H1 (cell line): ENCODE measurements around the gene GNG7. TPM values are rescaled to one million over a fixed set of nuclear protein-coding genes. Genes with fewer than 3 reads are reported as not detected.

Experiments
- CTCF ChIA-PET: fragments of 300-600 bp; sonication (Branson Sonifier 250); formaldehyde crosslinking; loops from one replicate; lab custom pipeline; 2021; ENCODE audit not compliant: partially characterized antibody; lab: Charles Lee
- POLR2A ChIA-PET: fragments of 300-600 bp; sonication (Branson Sonifier 250); formaldehyde crosslinking; loops from one replicate; lab custom pipeline; 2021; ENCODE audit warnings: inconsistent platforms; ENCODE audit not compliant: partially characterized antibody; lab: Charles Lee
- DNase-seq, 2 experiments: peaks; one replicate each; pipeline versions ENCODE4 v3.0.0 to v3.0.0-alpha.2; 2010 to 2022; ENCODE audit warnings: low spot score in 2 of 2, low read depth in 1 of 2, mixed read lengths in 1 of 2
- FAIRE-seq: peaks from 2 replicates; lab custom pipeline; 2011; peaks lifted over from hg19 to GRCh38; lab: Jason Lieb, UNC
- H2AFZ ChIP-seq: 2 replicates; pipeline ENCODE4 v1.8.1; 2012; ENCODE audit warnings: low read length, inconsistent platforms
- H2AK5ac ChIP-seq: 2 replicates; pipeline ENCODE4 v1.6.1; 2013; ENCODE audit warnings: low read depth, low read length
- H2BK120ac ChIP-seq: replicated peaks from 2 replicates; pipeline ENCODE3; 2013; ENCODE audit warnings: low read depth, low read length, inconsistent platforms
- H2BK12ac ChIP-seq: 2 replicates; pipeline ENCODE4 v1.6.1; 2013; ENCODE audit warnings: low read depth, low read length
- H2BK15ac ChIP-seq: 2 replicates; pipeline ENCODE4 v1.6.1; 2013; ENCODE audit warnings: low read length
- H2BK20ac ChIP-seq: 2 replicates; pipeline ENCODE4 v1.6.1; 2013; ENCODE audit warnings: low read length
- H2BK5ac ChIP-seq: 2 replicates; pipeline ENCODE4 v1.6.1; 2013; ENCODE audit warnings: low read depth, low read length
- H3K14ac ChIP-seq: 2 replicates; pipeline ENCODE4 v1.6.1; 2013; ENCODE audit warnings: inconsistent platforms; ENCODE audit not compliant: insufficient read length
- H3K18ac ChIP-seq: 2 replicates; pipeline ENCODE4 v1.6.1; 2013; ENCODE audit warnings: low read length; ENCODE audit errors: extremely low read depth
- H3K23ac ChIP-seq: 2 replicates; pipeline ENCODE4 v1.6.1; 2013; ENCODE audit warnings: inconsistent platforms; ENCODE audit not compliant: insufficient read length
- H3K23me2 ChIP-seq: 2 replicates; pipeline ENCODE4 v1.6.1; 2013; ENCODE audit warnings: low read depth, low read length
- H3K27ac ChIP-seq: 2 replicates; pipeline ENCODE4 v1.6.1; 2011; ENCODE audit warnings: low read depth, low read length, inconsistent platforms
- H3K27me3 ChIP-seq, 4 experiments: replicated peaks in 1 of 4; 1 replicate in 1 of 4; 2 replicates in 3 of 4; pipeline versions ENCODE4 v1.6.1 to v1.8.1; 2011 to 2013; ENCODE audit warnings: low read length in 3 of 4, mild to moderate bottlenecking in 3 of 4, inconsistent platforms in 2 of 4, mixed read lengths in 2 of 4, moderate library complexity in 1 of 4; ENCODE audit not compliant: control insufficient read depth in 3 of 4, insufficient read depth in 3 of 4; ENCODE audit errors: extremely low read depth in 1 of 4
- H3K36me3 ChIP-seq, 4 experiments: 2 replicates each; pipeline versions ENCODE4 v1.6.1 to v1.8.1; 2011 to 2013; ENCODE audit warnings: mild to moderate bottlenecking in 4 of 4, low read length in 3 of 4, moderate library complexity in 2 of 4, control low read depth in 1 of 4, inconsistent platforms in 1 of 4; ENCODE audit not compliant: insufficient read depth in 4 of 4, control insufficient read depth in 2 of 4
- H3K4ac ChIP-seq: replicated peaks from 2 replicates; pipeline ENCODE3; 2013; ENCODE audit warnings: low read length, low read depth, mixed read lengths, inconsistent platforms; ENCODE audit not compliant: insufficient read length
- H3K4me1 ChIP-seq, 4 experiments: replicated peaks in 1 of 4; 1 replicate in 1 of 4; 2 replicates in 3 of 4; pipeline versions ENCODE4 v1.6.1 to v1.8.1; 2011 to 2013; ENCODE audit warnings: low read length in 3 of 4, inconsistent platforms in 2 of 4, mixed read lengths in 1 of 4; ENCODE audit not compliant: insufficient read depth in 4 of 4, control insufficient read depth in 3 of 4
- H3K4me2 ChIP-seq, 2 experiments: 2 replicates each; pipeline versions ENCODE4 v1.6.1 to v1.8.1; 2011 to 2013; ENCODE audit warnings: low read depth in 2 of 2, low read length in 2 of 2, control low read depth in 1 of 2, inconsistent platforms in 1 of 2, mild to moderate bottlenecking in 1 of 2; ENCODE audit not compliant: insufficient read depth in 1 of 2
- H3K4me3 ChIP-seq, 4 experiments: fragments of 200-600, 300-600 bp in 1 of 4; sonication (generic), shearing (Covaris generic), sonication (Bioruptor Twin) in 1 of 4; 2 replicates each; pipeline versions ENCODE4 v1.5.1 to v1.8.1; 2011 to 2016; ENCODE audit warnings: low read length in 4 of 4, low read depth in 3 of 4, control low read depth in 2 of 4, inconsistent platforms in 2 of 4, mild to moderate bottlenecking in 2 of 4, mixed read lengths in 1 of 4, moderate library complexity in 1 of 4; ENCODE audit not compliant: insufficient read depth in 2 of 4; ENCODE audit errors: extremely low read depth in 1 of 4
- H3K56ac ChIP-seq: replicated peaks from 2 replicates; pipeline ENCODE3; 2013; ENCODE audit warnings: low read depth, mild to moderate bottlenecking, mixed read lengths, low read length, inconsistent platforms; ENCODE audit not compliant: insufficient read length
- H3K79me1 ChIP-seq: 2 replicates; pipeline ENCODE4 v1.6.1; 2013; ENCODE audit warnings: low read depth, low read length, control low read depth
- H3K79me2 ChIP-seq, 2 experiments: 2 replicates each; pipeline versions ENCODE4 v1.6.1 to v1.8.1; 2012 to 2013; ENCODE audit warnings: low read length in 2 of 2, mild to moderate bottlenecking in 2 of 2, inconsistent platforms in 1 of 2; ENCODE audit not compliant: insufficient read depth in 2 of 2, control insufficient read depth in 1 of 2
- H3K9ac ChIP-seq, 4 experiments: replicated peaks in 1 of 4; 1 replicate in 1 of 4; 2 replicates in 3 of 4; pipeline versions ENCODE4 v1.6.1 to v1.8.1; 2011 to 2013; ENCODE audit warnings: low read depth in 3 of 4, low read length in 3 of 4, control low read depth in 2 of 4, mild to moderate bottlenecking in 2 of 4, moderate library complexity in 2 of 4, inconsistent platforms in 1 of 4; ENCODE audit errors: extremely low read depth in 1 of 4
- H3K9me3 ChIP-seq, 2 experiments: 2 replicates each; pipeline versions ENCODE4 v1.6.1 to v1.8.1; 2012 to 2013; ENCODE audit warnings: mild to moderate bottlenecking in 2 of 2, moderate library complexity in 2 of 2, control low read depth in 1 of 2, inconsistent platforms in 1 of 2, low read depth in 1 of 2, low read length in 1 of 2, mixed read lengths in 1 of 2; ENCODE audit not compliant: insufficient read depth in 2 of 2
- H4K20me1 ChIP-seq, 2 experiments: replicated peaks in 1 of 2; 2 replicates each; pipeline versions ENCODE3 to v1.8.1; 2011 to 2013; ENCODE audit warnings: inconsistent platforms in 2 of 2, low read length in 2 of 2, mild to moderate bottlenecking in 1 of 2; ENCODE audit not compliant: insufficient read depth in 2 of 2, control insufficient read depth in 1 of 2
- H4K5ac ChIP-seq: 2 replicates; pipeline ENCODE4 v1.6.1; 2013; ENCODE audit warnings: low read length, low read depth, mixed read lengths, inconsistent platforms; ENCODE audit not compliant: insufficient read length
- H4K8ac ChIP-seq: 2 replicates; pipeline ENCODE4 v1.8.0; 2013; ENCODE audit warnings: mild to moderate bottlenecking, moderate library complexity, low read length, inconsistent platforms; ENCODE audit not compliant: insufficient read depth; ENCODE audit errors: extremely low read depth
- H4K91ac ChIP-seq: replicated peaks from 2 replicates; pipeline ENCODE3; 2013; ENCODE audit warnings: low read length, mixed read lengths, inconsistent platforms; ENCODE audit not compliant: insufficient read length
- BACH1 ChIP-seq: IDR thresholded peaks from 2 replicates; pipeline ENCODE4 v1.6.1; 2012; ENCODE audit warnings: low read length, improper control_type of control experiment
- CHD1 ChIP-seq: IDR thresholded peaks from 2 replicates; pipeline ENCODE4 v1.6.1; 2012; ENCODE audit warnings: low read depth, low read length, improper control_type of control experiment
- FOSL1 ChIP-seq: IDR thresholded peaks from 2 replicates; pipeline ENCODE4 v1.6.1; 2011; ENCODE audit warnings: mild to moderate bottlenecking, low read depth, low read length, moderate library complexity; ENCODE audit not compliant: insufficient read depth
- HDAC2 ChIP-seq, 2 experiments: fragments of 300-600 bp in 1 of 2; sonication (generic) in 1 of 2; IDR thresholded peaks; 2 replicates each; pipeline ENCODE4 v1.6.1; 2011 to 2012; ENCODE audit warnings: low read depth in 2 of 2, low read length in 2 of 2, mild to moderate bottlenecking in 2 of 2, moderate library complexity in 2 of 2, borderline replicate concordance in 1 of 2, inconsistent platforms in 1 of 2
- KDM1A ChIP-seq: fragments of 200-600, 300-600 bp; sonication (generic); IDR thresholded peaks from 2 replicates; pipeline ENCODE4 v1.7.1; 2016; ENCODE audit warnings: mild to moderate bottlenecking, low read length, borderline replicate concordance
- MAFK ChIP-seq: IDR thresholded peaks from 2 replicates; pipeline ENCODE4 v1.6.1; 2012; ENCODE audit warnings: low read depth, mild to moderate bottlenecking, improper control_type of control experiment, low read length
- SIN3A ChIP-seq, 2 experiments: IDR thresholded peaks in 1 of 2; conservative IDR thresholded peaks in 1 of 2; 2 replicates each; pipeline ENCODE4 v1.6.1; 2011 to 2012; ENCODE audit warnings: low read length in 2 of 2, improper control_type of control experiment in 1 of 2, low read depth in 1 of 2, mild to moderate bottlenecking in 1 of 2
- SIRT6 ChIP-seq: IDR thresholded peaks from one replicate; pipeline ENCODE4 v1.7.1; 2012; ENCODE audit warnings: low read length, inconsistent platforms
- SP4 ChIP-seq: IDR thresholded peaks from 2 replicates; pipeline ENCODE4 v1.6.1; 2012; ENCODE audit warnings: low read length, inconsistent platforms
- USF2 ChIP-seq: IDR thresholded peaks from 2 replicates; pipeline ENCODE4 v1.6.1; 2011; ENCODE audit warnings: low read length, improper control_type of control experiment
- WGBS, 2 experiments: shearing (Covaris generic) in 1 of 2; methylation state at CpG; one replicate each; pipeline versions ENCODE4 v1.1.6 to v1.1.7; 2013 to 2015; ENCODE audit warnings: low lambda C conversion rate in 2 of 2, mixed read lengths in 2 of 2, inconsistent platforms in 1 of 2, low coverage in 1 of 2, missing lambda C conversion rate in 1 of 2; ENCODE audit not compliant: insufficient replicate concordance in 2 of 2, insufficient coverage in 1 of 2, insufficient read length in 1 of 2; ENCODE audit errors: extremely low coverage in 1 of 2, missing lambda C conversion rate in 1 of 2; 5-methylcytosine and 5-hydroxymethylcytosine counted together
- polyA plus RNA-seq, 7 experiments: library from polyadenylated mRNA; depleted of rRNA in 3 of 7; stranded (reverse) in 5 of 7; unstranded in 2 of 7; fragments of >200 nt in 5 of 7; fragments of 200-250 nt in 2 of 7; gene quantifications; 1 replicate in 5 of 7; 2 replicates in 1 of 7; 4 replicates in 1 of 7; pipeline versions ENCODE4 v1.2.1 to v1.2.3, GENCODE V29; 2011 to 2013; ENCODE audit warnings: missing spikeins in 2 of 7, mixed read lengths in 2 of 7
- total RNA-seq: library from RNA; stranded (reverse); fragmentation: NEBNext Ultra II Directional; extraction: Animal tissue kit (Norgen Biotek cat#: 25700); gene quantifications from 2 replicates; pipeline ENCODE4 v1.2.1, GENCODE V29; 2021

Gene GNG7
- total and polyA plus RNA-seq, 2 of the 8 experiments (the other 6 are each of a cell fraction or from before 2014, with no cell fraction given), result 2.8 to 7.8 TPM

GRCh38 chr19:2469102-2469914 is 233.2 kb downstream of the GNG7 start:
- Histone ChIP-seq H3K14ac (no peak overlapping the region), H2BK5ac (peak overlapping the region; percentile 79; the same call in 1 of the 2 replicates), H3K56ac (no peak overlapping the region), H3K4me2 (peak overlapping the region in 1 of 2 experiments; percentile 24; a peak in 1 of 4 replicates), H3K27ac (no peak overlapping the region), H2AK5ac (peak overlapping the region; percentile 16; the same call in 1 of the 2 replicates), H3K79me1 (no peaks in the 10 kb centered on the region), H3K79me2 (no peaks in the 10 kb centered on the region), H2BK20ac (peak overlapping the region; percentile 6; the same call in 1 of the 2 replicates), H2AFZ (no peak overlapping the region), H3K18ac (no peak overlapping the region), H2BK12ac (peak overlapping the region; percentile 91; the same call in 1 of the 2 replicates), H3K9ac (no peak overlapping the region), H3K23ac (no peak overlapping the region), H3K4me1 (peaks cover 0 to 7% (median 0%) of the 10 kb centered on the region in 4 experiments; a peak in 2 of 7 replicates), H2BK15ac (peak overlapping the region; percentile 75), H4K20me1 (peaks cover 0 to 1% of the 10 kb centered on the region in 2 experiments), H4K91ac (no peak overlapping the region), H3K36me3 (no peaks in the 10 kb centered on the region), H3K4me3 (no peak overlapping the region), H3K4ac (no peak overlapping the region), H3K9me3 (no peaks in the 10 kb centered on the region), H4K8ac (peak overlapping the region; percentile 69; the same call in 1 of the 2 replicates), H4K5ac (no peak overlapping the region), H3K23me2 (no peaks in the 10 kb centered on the region), H2BK120ac (no peak overlapping the region), H3K27me3 (no peaks in the 10 kb centered on the region)
- 71% methylated on average over 22 of the region's 23 CpGs; no CpG with 5 or more reads in 1 of the 2 experiments for WGBS, 2 experiments
- DNase-seq, result no peak
- no peak for FAIRE-seq
- ChIA-PET POLR2A (interaction anchor here (1.1 to 1.3 kb wide), 4 partner anchors 8 to 312 kb away, joined by 3 to 4 read pairs (median 3); partner anchors contain the start of gene TIMM13), CTCF (interaction anchor here (0.6 to 12.9 kb wide), 6 partner anchors 75 to 233 kb away, joined by 3 to 133 read pairs (median 12); no protein-coding TSS in a partner anchor)
- no peak for TF ChIP-seq SIRT6
- TF ChIP-seq MAFK, result peak; percentile 51; the same call in 1 of the 2 replicates
- no peak for TF ChIP-seq SIN3A (conservative IDR thresholded peaks at IDR 0.05 in 1 of 2, IDR thresholded peaks at IDR 0.05 in 1 of 2; ENCODE audit: low read depth in 1 of 2, low read length in 2 of 2)
- no peak for TF ChIP-seq FOSL1
- no peak for TF ChIP-seq SP4
- no peak for TF ChIP-seq HDAC2 (IDR thresholded peaks at IDR 0.05; ENCODE audit: borderline replicate concordance in 1 of 2, low read depth in 2 of 2, low read length in 2 of 2)
- TF ChIP-seq CHD1, result no peak
- TF ChIP-seq BACH1, result peak; percentile 72
- TF ChIP-seq KDM1A, result peak; percentile 43; the same call in 1 of the 2 replicates
- TF ChIP-seq USF2, result no peak
